Chondrocyte (in vitro differentiated cells): Measurements from ENCODE around the gene STARD10. TPM values are rescaled to one million over a fixed set of nuclear protein-coding genes. Genes with fewer than 3 reads are reported as not detected.

Experiments used
- DNase-seq: peaks from one replicate; pipeline ENCODE4 v3.0.0; 2021; ENCODE audit warnings: mixed read lengths, low spot score
- H3K27ac Mint-ChIP-seq: one replicate; pipeline ENCODE4 v1.8.0; 2021; ENCODE audit warnings: mild to moderate bottlenecking, moderate library complexity, mixed read lengths; ENCODE audit not compliant: unreplicated experiment
- H3K27me3 Mint-ChIP-seq: 2 replicates; pipeline ENCODE4 v1.8.0; 2021; ENCODE audit warnings: low read depth, mixed read lengths
- H3K36me3 Mint-ChIP-seq: 2 replicates; pipeline ENCODE4 v1.8.0; 2021; ENCODE audit warnings: low read depth, mixed read lengths
- H3K4me1 Mint-ChIP-seq: 2 replicates; pipeline ENCODE4 v1.8.0; 2021; ENCODE audit warnings: low read depth, mild to moderate bottlenecking, mixed read lengths
- H3K4me3 Mint-ChIP-seq: one replicate; pipeline ENCODE4 v1.8.0; 2021; ENCODE audit warnings: mild to moderate bottlenecking, moderate library complexity, mixed read lengths; ENCODE audit not compliant: unreplicated experiment
- H3K9me3 Mint-ChIP-seq: 2 replicates; pipeline ENCODE4 v1.8.0; 2021; ENCODE audit warnings: low read depth, mixed read lengths
- total RNA-seq: library from RNA; stranded (reverse); gene quantifications from 3 replicates; pipeline ENCODE4 v1.2.1, GENCODE V29; 2021
- TF ChIP-seq, protein P1 (sequence below): fragments of 200-600 bp; sonication (generic); IDR thresholded peaks from 2 replicates; pipeline ENCODE4 v1.5.0; 2021; ENCODE audit warnings: antibody characterized with exemption, mild to moderate bottlenecking, moderate library complexity

The STARD10 gene
- total RNA-seq, 1 donor from 2014 or later: 79.4 TPM

DNA sequence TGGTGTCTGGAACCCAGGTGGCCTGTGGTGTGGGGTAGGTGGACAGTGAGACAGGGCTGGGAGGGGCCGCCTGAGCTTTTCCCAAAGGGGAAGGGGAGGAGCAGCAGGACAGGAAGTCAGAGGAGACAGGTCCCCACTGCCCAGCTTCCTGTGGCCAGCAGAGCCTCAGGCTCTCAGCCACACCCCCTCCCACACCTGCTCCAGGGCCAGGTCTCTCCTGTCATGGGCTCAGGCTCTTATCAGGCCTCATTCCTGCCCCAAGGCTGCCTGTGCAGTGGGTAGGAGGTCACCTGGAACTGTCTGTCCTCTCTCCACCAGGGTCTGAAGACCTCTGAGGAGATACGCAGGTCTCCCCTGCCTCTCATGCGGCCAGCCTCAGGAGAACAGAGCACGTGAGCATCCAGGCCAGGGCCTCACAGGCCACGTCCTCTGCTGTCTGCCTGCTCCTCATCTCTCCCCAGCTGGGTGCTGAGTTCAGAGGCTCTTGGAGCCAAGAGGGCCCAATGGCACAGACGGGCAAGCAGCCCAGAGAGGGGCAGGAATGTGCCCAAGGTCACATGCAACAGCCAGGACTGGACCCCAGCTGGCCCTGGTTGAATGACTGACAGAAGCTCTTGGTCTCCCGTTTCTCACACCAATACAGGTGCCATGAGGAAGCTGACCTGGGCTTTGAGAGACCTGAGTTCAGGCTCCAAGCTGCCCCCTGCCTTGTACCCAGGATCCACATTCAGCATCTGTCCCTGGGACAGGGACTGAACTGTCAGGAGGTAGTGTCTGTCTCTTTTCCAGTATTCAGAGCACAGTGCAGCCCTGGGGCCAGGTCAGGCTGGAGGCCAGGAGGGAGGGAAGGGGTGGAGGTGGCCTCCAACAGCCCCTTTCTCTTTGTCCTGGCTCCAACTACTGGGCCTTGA lies 16.7 kb downstream of the STARD10 start:
- H3K9me3 Mint-ChIP-seq: no peaks in the 10 kb centered on the region
- H3K4me1 Mint-ChIP-seq: peaks cover 85% of the 10 kb centered on the region
- DNase-seq: peak; percentile 82
- H3K27me3 Mint-ChIP-seq: no peaks in the 10 kb centered on the region
- no peak overlapping the region for H3K27ac Mint-ChIP-seq
- no peak overlapping the region for H3K4me3 Mint-ChIP-seq
- H3K36me3 Mint-ChIP-seq: peaks cover 1% of the 10 kb centered on the region
- TF ChIP-seq, protein P1, sequence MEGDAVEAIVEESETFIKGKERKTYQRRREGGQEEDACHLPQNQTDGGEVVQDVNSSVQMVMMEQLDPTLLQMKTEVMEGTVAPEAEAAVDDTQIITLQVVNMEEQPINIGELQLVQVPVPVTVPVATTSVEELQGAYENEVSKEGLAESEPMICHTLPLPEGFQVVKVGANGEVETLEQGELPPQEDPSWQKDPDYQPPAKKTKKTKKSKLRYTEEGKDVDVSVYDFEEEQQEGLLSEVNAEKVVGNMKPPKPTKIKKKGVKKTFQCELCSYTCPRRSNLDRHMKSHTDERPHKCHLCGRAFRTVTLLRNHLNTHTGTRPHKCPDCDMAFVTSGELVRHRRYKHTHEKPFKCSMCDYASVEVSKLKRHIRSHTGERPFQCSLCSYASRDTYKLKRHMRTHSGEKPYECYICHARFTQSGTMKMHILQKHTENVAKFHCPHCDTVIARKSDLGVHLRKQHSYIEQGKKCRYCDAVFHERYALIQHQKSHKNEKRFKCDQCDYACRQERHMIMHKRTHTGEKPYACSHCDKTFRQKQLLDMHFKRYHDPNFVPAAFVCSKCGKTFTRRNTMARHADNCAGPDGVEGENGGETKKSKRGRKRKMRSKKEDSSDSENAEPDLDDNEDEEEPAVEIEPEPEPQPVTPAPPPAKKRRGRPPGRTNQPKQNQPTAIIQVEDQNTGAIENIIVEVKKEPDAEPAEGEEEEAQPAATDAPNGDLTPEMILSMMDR: no peak

DNA sequence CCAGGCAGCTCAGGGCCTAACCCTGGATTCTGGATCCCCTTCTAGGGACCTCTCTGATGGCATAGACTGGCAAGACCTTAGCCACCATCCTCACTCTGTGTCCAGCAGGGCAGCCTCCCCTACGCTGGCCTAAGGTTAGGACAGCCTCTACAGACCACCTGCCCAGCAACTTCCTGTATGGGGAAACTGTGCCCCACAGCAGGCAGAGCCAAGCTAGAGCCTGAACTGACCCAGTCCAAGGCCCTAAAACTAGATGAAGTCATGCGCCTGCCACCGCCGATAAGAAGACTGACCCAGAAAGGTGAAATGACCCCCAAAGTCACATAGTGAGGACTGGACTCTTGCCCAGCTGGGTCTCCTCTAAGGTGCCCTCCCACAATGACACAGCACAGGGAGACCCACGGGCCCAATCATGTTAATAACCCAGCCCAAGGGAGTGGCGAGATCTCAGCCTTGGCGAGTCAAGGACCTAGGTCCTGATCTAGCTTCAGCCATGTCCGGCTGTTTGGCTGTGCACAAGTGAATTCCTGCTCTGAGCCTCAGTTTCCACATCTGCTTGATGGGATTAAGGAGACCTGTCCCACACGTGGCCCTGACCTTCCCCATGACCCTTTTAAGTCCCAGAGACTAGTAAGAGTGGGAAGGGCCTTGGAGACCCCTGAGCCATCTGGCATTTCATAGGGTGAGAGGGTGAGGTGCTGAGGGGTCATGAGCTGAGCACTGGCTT lies 17.6 kb downstream of the STARD10 start:
- DNase-seq: no peak
- H3K4me1 Mint-ChIP-seq: peaks cover 90% of the 10 kb centered on the region
- no peaks in the 10 kb centered on the region for H3K27me3 Mint-ChIP-seq
- H3K27ac Mint-ChIP-seq: peak overlapping the region; percentile 70
- H3K36me3 Mint-ChIP-seq: peaks cover 1% of the 10 kb centered on the region
- TF ChIP-seq, protein P1: no peak
- H3K4me3 Mint-ChIP-seq: no peak overlapping the region
- H3K9me3 Mint-ChIP-seq: no peaks in the 10 kb centered on the region

DNA sequence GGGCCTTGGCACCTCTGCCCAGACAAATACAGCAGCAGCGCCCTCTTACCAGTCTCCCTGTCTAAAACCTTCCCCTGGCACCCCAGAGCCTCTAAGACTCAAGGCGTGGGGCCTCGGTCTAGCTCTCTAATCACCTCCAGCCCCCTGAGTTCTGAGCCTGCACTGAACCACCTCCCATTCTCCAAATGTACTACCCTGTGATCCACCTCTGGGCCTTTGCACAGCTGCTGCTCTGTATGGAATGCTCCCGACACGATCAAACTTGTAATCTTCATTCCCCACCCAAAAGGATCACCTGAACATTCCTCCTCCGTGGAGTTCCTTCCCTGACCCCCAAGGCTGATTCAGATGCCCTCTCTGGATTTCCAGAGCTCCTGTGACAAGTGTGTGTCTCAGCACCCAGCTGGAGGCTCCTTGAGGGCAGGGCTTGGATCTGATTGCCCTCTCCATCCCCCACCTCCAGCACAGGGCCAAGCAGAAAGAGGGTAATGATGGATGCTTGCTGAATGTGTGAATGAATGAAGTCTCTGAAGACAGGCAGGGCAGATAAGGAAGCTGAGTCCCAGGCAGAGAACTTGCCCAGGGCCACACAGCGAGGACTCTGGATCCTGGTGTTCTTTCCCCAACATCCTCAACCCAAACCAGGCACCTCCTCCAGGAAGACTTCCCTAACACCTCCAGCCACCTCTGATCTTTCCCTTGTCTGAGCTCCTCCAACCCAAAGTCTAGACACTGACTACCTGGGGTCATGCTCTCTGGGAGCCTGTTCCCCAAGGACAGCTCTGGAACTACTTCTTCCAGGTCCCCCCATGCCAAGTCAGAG lies 18.3 kb downstream of the STARD10 start:
- H3K4me3 Mint-ChIP-seq: no peak overlapping the region
- TF ChIP-seq, protein P1: no peak
- peaks cover 90% of the 10 kb centered on the region for H3K4me1 Mint-ChIP-seq
- H3K9me3 Mint-ChIP-seq: no peaks in the 10 kb centered on the region
- peaks cover 1% of the 10 kb centered on the region for H3K36me3 Mint-ChIP-seq
- H3K27me3 Mint-ChIP-seq: no peaks in the 10 kb centered on the region
- peak overlapping the region; percentile 70 for H3K27ac Mint-ChIP-seq
- DNase-seq: no peak

DNA sequence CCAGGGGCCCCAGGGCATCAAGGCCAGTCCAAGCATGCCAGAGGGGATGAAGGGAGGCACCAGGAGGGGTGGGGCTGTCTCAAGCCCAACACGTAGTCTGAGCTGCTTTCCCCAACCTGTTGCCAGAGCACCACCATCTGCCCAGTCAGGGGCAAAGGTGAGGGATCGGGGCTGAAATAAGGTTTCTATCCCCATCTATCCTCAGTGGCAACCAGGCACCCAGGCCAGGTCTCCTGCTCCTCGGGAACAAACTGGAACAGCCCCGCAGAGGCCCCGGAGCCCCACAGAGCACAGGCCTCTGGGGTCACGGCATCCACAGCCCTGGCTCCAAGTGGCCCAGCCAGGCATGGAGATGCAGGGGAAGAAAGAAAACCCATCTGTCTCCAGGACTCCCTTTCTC lies 19.3 kb downstream of the STARD10 start:
- H3K4me3 Mint-ChIP-seq: no peak overlapping the region
- H3K4me1 Mint-ChIP-seq: peaks cover 86% of the 10 kb centered on the region
- H3K27ac Mint-ChIP-seq: peak overlapping the region; percentile 96
- H3K36me3 Mint-ChIP-seq: peaks cover under 1% of the 10 kb centered on the region
- no peaks in the 10 kb centered on the region for H3K27me3 Mint-ChIP-seq
- TF ChIP-seq, protein P1: no peak
- H3K9me3 Mint-ChIP-seq: no peaks in the 10 kb centered on the region
- DNase-seq: peak; percentile 76

DNA sequence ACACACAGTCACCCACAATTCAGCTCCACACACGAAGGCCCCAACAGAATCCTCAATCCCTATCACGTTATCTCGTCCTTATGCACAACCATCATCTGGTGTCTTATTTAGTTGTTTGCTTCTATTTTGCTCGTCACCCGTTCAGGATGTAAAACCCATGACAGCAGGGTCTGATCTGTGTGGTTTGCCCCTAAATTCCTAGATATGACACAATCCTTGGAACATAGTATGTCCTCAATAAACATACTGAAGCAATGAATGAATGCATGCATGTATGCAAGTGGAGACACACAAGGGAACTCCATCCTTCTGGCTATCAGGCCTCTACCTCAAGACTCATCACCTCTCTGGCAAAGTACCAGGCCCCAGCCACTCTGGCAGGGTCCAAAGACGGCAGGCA lies 20.2 kb downstream of the STARD10 start:
- no peak for DNase-seq
- no peaks in the 10 kb centered on the region for H3K27me3 Mint-ChIP-seq
- no peaks in the 10 kb centered on the region for H3K9me3 Mint-ChIP-seq
- H3K4me1 Mint-ChIP-seq: peaks cover 78% of the 10 kb centered on the region
- TF ChIP-seq, protein P1: no peak
- H3K36me3 Mint-ChIP-seq: no peaks in the 10 kb centered on the region
- H3K4me3 Mint-ChIP-seq: no peak overlapping the region
- H3K27ac Mint-ChIP-seq: peak overlapping the region; percentile 96
